GM18870 (cell line): Measurements from ENCODE around the gene HDAC4.

Experiments used
- ATAC-seq: cut with Tn5 transposase; IDR thresholded peaks from one replicate; pipeline ENCODE4 v1.9.1; 2021; ENCODE audit warnings: moderate library complexity; ENCODE audit not compliant: unreplicated experiment

HDAC4 gene

DNA sequence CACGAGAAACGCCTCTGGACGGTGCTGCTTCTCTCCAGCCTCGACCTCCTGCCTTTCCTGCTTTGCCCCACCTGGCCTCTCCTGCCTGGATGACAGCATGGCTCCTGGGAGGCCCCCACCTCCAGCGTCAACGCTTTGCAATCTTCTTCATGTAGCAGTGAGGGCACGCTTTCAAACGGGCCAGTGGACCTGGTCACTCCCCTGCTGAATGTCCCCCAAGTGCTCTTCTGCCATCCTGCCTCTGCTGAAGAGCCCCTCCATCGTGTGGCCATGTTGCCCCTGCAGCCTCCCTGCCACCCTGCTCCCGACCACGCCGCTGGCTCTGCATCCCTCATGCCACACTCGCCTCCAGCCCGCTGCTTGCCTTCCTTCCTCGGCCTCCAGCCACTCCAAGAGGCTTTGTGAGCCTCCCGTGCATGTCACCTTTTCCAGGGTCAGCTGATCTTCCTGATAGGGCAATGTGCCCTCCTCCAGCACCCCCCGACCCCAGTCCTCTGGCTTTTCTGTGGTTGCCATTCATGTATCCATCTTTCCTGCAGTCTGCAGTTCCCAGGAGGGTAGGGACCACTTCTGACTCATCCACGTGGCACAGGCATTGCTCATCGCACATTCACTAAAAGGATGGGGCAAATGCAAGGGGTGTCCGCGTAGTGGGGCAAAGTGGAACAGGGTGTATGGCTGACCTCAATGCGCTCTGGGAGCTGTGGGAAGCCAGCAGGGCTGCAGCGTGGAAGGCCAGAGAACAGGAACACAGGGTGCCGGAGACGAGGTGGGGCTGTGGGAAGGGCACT lies 284.2 kb downstream of the HDAC4 start:
- ATAC-seq: no peak

DNA sequence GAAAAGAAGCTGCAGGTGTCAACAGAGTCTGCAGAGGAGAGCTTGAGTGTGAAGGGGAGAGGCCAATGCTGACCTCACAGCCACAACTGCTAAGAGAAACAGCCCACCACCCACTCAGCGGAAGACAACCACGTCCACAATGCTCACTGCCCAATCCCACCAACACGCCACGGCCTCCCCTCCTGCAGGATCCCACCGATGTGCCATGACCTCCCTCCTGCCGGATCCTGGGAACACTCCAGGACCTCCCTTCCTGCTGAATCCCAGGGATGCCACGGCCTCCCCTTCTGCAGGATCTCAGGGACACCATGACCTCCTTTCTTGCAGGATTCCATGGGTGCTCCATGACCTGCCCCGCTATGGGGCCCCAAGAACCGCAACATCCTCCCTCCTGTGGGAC lies 285.2 kb downstream of the HDAC4 start:
- ATAC-seq: no peak

DNA sequence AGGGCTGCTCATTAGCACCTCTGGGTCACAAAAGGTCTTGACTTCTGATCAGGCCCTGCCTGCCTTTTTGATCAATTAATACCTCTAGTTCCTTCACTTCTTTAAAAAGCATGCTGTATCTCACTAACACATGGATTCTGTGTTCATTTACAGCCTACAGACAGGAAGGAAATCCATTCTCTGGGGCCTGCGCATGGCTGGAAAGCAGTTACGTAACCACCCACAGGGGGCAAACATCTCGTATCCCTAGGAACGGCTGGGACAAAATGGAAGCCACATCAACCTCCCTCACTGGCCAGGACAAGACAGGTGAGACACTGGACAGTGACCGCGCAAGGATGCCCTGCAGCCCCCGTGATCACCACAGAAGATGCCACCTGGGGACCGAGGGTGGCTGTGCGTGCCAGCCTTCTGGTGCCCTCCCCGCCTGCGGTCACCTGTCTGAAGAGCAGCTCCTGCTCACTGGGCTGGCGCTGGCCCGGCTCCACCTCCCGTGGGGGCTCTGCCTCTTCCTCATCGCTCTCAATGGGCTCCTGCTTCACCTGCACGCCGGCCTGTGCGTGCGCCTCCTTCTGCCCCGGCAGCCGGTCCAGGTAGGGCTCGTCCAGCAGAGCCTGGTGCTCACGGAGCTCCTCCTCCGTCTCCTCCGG lies 286.1 kb downstream of the HDAC4 start:
- no peak for ATAC-seq

DNA sequence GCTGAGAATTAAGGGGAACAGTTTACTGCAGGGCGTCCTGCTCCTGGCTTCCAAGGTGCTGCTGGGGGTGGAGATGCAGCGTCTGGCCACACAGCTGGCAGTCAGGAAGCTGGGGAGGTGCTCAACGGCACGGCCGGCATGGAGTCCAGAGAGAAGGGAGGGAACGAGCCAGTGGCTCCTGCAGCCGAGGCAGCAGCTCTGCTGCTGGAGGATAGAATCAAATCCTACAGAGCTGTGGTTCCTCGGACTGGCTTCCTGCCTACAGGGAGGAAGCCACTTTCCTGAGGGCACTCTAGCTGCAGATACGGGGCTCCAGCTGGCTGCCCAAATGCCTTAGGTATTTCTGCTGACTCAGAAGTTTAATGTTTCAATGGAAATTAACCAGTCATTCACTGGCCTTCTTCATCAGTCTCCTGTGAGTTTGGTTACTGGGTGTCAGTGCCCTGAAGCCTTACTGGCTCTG lies 286.7 kb downstream of the HDAC4 start:
- ATAC-seq: no peak

DNA sequence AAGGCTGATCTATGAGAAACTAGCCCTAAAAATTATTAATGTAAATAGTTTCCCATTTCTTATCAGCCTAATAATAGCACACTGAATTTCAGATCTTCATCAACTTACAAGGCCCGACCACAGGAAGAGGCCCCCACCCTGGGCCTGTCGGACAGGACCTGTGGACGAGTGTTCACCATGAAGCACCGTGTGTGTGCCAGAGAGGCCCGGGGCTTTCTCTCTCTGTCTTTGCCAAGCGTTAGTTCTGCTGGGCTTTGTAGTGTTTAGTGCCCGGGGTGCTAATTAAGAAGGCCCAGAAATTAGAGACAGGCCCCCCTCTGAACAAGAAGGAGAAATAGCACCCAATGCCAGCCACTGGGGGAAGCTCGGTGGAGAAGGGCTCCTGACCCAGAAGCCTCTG lies 287.2 kb downstream of the HDAC4 start:
- no peak for ATAC-seq

DNA sequence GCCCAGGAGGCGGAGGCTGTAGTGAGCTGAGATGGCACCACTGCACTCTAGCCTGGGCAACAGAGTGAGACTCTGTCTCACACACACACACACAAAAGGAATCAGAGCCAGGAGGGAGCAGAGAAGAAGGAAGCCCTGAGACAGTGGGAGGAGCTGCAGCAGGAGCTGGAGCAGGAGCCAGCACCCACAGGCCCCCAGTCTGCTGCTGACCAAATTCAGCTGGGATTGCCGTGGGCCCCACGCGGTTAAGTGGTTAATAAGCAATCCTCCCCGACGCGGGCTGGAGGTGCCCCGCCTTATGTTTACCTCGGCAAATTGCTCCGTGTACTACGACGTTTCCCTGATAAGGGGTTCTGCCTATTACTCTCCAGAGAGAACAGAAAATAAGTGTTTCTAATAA lies 287.6 kb downstream of the HDAC4 start:
- no peak for ATAC-seq

DNA sequence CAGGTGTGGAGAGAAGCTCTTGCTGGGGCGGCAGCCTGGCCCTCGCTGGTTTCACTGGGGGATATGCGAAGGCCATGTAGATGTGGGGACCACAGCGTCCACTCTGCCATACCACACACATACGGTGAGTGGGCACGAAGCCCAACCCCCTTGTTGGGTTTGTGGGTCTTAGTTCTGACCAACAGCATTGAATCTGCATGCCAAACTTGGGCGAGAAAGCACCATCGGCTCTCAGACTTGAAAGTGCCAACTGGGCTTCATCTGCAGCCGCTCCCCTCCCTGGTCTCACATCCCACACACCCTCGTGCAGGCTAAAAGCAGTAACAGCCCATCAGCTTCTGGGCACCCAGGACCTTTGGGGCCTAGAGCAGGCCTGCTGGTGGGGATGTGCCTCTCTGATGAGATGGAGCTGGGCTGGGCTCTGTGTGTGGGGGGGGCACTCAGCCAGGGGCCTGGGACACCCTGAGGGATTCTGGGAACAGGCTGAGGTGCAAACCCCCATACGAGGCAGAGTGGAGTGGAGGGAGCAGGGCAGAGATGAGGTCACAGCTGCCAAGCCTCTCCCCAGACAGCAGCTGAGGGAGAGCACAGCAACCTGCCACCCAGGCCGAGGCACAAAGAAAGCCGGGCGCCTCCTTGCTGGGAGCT lies 288.6 kb downstream of the HDAC4 start:
- ATAC-seq: no peak

DNA sequence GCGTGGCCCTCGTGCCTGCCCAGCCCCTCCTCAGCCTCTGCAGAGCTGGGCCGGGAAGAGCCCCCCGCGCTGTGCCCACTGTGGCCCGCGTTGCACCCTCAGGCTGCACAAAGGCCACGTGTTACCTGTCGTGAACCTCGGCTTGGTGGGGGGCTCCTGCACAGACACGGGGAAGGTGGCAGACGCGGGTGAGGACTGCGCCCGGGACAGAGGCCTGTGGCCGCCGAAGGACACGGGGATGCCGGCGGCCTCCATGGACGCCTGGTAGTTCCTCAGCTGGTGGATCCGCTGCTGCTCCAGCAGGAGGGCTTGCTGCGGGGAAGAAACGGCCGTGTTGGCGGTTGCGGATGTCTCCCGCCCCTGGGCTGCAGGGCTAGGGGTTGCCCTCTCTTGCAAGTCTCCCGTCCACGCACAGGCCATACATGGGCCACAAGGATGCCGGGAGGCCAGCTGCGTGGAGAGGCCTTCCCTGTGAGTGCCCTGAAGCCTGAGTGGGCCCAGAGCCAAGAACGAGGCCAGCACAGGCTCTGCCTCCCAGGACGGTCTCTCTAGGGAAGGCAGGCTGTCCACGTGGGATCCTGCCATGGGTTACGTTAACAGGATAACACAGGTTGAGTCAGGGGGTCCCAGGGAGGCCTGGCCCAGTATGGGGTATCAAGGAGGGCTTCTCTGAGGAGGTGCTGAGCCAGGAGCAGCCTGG lies 289.3 kb downstream of the HDAC4 start:
- ATAC-seq: no peak

DNA sequence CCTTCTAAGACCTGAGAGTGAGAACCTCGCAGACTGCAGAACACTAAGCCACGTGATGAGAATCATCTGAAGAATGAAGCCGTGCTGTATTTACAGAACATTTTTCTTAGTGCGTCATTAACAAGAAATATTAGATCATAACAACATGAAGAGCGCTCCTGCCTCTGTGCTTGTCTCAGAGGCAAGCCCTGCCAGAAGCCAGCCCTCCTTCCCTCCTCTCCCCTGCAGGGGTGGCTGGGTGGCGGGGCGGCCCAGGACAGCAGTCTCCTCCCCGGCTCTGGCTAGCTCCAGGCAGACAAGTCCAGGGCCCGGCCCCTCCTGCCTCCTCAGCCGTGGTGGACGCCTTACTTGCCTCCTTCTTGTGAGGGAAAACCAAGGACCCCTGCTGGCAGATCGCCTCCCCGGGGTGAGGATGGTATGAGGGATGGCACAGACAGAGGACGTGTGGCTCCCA lies 290.2 kb downstream of the HDAC4 start:
- ATAC-seq: no peak

DNA sequence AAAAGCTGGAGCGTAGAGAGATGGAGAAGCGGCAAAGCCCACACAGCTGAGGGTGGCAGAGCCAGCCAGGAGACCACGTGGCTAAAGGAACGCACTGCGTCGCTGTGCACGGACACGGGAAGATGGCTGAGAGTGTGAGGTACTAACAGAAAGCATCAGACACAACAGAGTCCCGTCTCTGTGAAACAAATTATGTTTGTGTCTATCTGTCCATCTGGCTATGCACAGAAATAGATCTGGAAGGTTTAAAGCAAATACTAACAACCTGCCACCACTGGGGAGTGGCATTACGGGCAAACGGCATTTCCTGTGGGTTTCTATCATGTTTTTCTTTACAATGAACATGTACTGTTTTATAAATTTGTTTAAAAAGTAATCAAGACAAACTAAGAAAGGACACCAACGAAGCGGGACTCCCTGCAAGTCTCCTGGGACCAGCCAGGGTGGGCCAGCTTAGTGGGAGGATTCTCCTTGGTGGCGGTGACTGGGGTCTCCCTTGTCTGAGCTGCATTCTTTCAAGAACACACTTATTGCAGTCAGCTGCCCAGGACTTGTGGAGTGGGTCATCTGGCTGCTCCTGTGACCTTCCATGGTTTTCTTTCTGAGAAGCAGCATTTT lies 290.8 kb downstream of the HDAC4 start:
- no peak for ATAC-seq

DNA sequence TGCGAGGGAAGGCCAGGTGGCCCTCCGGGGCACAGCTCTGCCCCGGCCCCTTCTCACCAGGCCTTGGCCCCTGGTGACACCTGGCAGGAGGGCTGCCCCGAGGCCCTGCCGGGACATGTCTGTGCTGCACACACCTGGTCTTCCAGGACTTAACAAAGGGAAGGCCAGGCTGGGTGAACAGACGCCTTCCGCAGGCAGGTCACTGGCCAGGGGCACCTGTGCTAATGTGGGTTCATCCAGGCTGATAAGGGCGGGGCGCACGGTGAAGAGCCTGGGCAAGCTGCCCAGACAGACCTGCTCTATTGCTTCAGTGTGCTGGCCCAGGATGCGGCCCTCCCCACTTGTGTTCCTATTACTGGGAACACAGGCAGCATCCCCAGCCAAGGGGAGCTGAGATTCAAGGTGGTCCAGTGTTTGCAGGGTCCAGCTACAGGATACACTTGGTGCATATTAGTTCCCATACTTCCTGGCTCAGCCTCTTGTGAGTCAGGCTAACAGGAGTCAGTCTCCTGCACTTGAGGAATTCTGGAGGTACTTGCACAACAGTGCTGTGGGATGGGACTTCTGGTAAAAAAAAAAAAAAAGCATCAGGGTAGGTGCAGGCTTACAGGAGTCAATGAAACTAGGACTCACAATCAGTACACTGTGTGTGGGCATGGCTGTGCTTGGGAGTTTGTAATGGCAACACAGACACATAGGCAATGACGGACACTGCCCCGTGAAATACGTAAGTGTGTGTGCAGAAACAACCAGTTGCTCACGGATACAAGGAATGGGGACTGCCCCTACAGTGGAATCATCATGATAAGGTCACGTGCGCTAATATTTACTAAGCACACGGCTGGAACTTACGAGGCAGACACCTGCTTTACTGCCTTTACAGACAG lies 291.5 kb downstream of the HDAC4 start:
- no peak for ATAC-seq

DNA sequence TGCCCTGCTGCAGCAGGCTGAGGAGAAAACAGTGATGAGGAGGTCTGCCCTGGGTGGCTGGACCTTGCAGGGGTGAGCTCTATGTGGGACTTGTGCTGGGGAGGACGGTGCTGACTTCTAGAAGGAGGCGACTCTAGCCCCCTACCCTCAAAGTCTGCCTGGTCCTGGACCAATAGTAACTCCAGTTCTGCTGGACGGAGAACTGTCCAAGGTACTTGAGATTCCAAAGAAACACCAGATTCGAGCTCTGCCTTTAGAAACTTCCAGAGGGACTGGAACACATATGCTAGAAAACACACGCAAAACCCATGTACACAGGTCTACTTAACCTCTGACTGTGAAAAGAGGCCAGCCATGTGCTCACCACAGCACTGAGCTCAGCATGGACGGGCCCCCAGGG lies 292.4 kb downstream of the HDAC4 start:
- no peak for ATAC-seq

DNA sequence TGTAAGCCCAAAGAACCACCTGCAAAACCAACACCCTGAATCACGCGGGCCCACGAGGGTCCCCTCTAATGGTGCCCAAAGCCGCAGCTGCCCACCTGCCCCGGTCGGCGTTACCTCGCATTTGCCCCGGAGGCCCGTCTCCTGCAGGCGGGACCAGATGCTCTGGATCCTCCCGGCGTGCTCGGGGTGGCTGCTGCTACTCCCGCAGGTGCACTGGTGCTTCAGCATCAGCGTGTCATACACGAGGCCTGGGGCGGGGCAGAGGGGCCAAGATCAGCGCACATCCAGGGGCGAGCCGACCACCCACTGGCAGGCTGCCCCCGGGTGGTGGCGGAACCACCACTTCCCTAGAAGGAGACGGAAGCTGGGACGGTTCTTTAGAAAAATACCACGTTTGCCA lies 292.9 kb downstream of the HDAC4 start:
- no peak for ATAC-seq

DNA sequence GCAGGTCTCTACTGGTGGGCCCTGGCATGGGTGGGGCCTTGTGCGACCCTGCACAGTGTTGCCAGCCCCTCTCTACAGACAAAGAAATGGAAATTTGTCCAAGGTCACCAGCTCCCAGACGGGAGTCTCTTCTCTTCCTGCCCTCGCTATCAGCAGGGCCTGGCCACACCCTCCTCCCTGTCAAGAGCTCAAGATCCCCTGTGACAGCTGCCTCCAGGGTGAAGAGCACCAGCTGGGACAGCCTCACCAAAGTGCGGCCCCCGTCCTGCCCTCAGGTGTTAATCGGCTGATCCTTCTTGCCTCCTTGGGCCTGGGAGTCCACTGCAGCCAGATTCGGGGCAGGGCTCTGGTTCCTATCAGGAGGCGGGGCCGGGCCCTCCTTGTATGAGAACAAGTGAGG lies 293.9 kb downstream of the HDAC4 start:
- no peak for ATAC-seq

DNA sequence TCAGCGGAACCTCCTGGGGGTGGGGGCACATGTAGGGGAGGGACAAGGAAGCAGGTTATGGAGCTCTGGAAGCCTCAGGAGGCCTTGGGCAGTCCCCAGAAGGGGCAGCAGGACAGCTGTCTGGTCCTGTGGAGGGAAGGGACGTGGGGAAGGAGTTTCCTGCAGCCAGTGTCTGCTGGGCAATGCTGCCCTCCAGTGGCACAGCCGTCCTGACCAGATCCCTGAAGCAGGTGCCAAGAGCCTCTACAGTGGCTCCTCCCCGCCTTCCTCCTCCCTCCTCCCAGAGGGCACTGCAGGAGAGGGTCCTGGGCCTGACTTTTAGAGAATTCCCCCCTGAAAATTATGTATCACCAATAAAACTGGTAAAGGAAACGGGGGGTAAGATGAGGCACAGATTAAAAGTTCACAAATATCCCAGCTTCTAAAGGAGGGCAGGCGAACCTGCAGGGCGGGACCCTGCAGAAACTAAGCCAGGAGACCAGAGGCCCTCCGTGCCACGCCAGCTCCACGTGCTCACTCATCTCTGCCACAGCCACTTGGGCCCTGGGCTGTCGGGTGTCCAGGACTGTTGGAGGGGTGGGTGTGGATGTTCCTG lies 294.4 kb downstream of the HDAC4 start:
- no peak for ATAC-seq

DNA sequence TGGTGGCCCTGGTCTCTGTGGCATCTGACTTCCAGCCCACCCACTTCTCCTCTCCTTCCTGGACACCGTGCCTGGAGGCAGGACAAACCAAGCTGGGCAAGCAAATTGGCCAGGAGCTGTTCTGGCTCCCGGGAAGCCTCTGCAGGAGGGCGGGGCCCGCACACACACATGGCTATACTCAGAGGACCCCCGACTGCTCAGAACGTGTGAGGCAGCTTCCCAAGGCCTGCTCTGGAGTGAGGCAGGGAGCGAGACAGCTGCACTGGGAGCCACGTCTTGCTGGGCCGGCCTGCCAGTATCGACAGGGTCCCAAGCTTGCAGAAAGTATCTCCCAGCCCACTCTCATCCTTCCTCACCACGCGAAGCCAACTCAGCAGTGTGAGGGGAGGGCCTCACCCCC lies 295.6 kb downstream of the HDAC4 start:
- no peak for ATAC-seq

DNA sequence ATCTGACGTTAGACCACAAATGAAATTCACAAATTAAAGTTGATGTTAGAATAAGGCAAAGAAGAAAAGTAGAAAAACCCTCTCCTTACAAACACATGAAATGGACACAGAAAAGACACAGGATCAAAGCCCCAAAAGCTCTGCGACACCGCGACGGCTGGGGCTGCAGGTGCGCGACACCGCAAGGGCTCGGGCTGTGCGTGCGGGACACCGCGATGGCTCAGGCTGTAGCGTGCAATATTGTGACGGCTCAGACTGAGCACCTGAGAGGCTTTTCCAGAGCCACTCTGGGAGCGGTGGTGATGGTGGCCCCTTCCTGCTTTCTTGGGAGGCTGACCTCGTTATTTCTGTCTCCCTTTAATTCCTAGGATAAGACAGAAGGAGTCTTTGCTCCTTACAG lies 296.0 kb downstream of the HDAC4 start:
- ATAC-seq: no peak

DNA sequence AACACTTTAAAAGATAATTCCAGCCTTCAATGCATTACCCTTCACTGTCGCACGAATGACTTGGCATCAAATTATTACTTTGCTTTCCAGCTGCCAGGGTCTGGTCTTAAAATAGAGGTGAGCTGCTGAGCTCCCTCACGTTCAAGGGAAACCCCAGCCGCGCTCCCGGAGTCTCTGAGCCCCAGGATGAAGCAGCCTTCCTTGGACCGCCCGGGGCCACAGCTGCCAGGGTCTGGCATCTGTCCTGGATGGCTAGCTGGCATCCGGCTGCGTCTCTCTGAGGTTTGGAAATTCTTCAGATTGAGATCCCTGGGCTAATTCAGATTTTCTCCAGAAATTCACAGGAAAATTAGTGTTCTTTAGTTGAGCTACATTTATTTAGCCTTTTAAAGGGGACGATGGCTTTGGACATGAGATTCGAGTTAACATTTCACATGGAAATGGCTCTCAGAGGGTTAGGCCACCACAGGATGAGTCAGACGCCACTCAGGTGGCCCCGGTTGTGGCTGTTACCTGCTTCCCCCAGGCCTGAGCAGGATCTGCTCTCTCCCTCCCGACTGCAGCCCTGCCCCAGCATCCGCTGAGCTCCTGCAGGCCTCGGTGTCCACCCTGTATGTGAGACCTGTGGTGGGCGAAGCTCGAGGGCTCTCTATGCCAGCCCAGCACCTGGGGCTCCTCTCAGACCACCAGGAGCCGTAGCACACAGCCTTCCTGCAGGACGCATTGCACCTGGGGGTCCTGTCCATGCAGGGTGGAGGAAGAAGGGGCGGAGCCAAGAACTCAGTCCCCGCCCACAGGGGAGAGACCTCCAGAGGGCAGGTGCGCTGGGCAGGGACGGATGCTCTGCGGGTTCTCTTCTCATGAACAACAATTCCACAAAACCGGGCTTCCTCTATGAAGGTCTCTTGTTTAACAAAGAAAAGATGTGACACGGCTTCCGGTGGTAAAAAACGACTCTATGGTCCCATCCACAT lies 297.4 kb downstream of the HDAC4 start:
- no peak for ATAC-seq
